Measurements from ENCODE around the gene INO80E.

INO80E gene

GRCh38 chr16:30002614-30003346, 6.7 kb downstream of the INO80E start:
- DNase-seq (ENCODE audit: low read depth), result no peak
- TF ChIP-seq, protein P1, sequence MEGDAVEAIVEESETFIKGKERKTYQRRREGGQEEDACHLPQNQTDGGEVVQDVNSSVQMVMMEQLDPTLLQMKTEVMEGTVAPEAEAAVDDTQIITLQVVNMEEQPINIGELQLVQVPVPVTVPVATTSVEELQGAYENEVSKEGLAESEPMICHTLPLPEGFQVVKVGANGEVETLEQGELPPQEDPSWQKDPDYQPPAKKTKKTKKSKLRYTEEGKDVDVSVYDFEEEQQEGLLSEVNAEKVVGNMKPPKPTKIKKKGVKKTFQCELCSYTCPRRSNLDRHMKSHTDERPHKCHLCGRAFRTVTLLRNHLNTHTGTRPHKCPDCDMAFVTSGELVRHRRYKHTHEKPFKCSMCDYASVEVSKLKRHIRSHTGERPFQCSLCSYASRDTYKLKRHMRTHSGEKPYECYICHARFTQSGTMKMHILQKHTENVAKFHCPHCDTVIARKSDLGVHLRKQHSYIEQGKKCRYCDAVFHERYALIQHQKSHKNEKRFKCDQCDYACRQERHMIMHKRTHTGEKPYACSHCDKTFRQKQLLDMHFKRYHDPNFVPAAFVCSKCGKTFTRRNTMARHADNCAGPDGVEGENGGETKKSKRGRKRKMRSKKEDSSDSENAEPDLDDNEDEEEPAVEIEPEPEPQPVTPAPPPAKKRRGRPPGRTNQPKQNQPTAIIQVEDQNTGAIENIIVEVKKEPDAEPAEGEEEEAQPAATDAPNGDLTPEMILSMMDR (IDR thresholded peaks at IDR 0.05; ENCODE audit: low read length, missing control alignments), result no peak

GRCh38 chr16:30003670-30004423, 7.8 kb downstream of the INO80E start:
- no peak overlapping the region for H3K4me3 ChIP-seq (replicated peaks; ENCODE audit: low read depth, low read length)
- no peak for DNase-seq (ENCODE audit: low read depth)
- TF ChIP-seq, protein P1 (IDR thresholded peaks at IDR 0.05; ENCODE audit: low read length, missing control alignments), result no peak

More at GRCh38 chr16:30002614-30003346, 6.7 kb downstream of the INO80E start:
- H3K4me3 ChIP-seq (replicated peaks; ENCODE audit: low read depth, low read length), result no peak overlapping the region

- no peak for DNase-seq (ENCODE audit: low read depth)
- H3K4me3 ChIP-seq (replicated peaks; ENCODE audit: low read depth, low read length), result no peak overlapping the region
- TF ChIP-seq, protein P1 (IDR thresholded peaks at IDR 0.05; ENCODE audit: low read length, missing control alignments), result no peak
Measured at GRCh38 chr16:30004424-30004776, 8.4 kb downstream of the INO80E start.

DNA sequence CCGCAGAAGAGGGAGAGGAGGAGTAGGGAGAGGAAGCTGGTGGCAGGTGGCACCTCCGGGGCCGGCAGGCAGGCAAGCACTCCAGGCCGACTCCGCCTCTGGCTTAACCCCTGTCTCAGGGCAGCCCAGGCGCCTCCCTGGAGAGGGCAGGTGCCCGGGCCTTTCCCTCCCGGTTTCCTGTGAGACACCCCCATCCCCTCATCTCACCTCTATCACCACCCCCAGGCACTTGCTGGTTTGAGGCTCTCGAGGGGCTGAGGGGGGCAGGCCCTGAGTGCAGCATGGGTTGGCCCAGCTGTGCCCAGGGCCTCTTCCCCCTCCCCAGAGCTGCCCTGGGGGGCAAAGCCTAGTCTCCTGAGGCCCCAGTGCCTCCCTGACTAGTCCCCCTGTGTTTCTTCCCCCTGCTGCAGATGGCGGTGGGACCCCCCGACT, 8.8 kb downstream of the INO80E start:
- TF ChIP-seq, protein P1 (IDR thresholded peaks at IDR 0.05; ENCODE audit: low read length, missing control alignments), result no peak
- H3K4me3 ChIP-seq (replicated peaks; ENCODE audit: low read depth, low read length), result no peak overlapping the region
- DNase-seq (ENCODE audit: low read depth), result no peak

DNA sequence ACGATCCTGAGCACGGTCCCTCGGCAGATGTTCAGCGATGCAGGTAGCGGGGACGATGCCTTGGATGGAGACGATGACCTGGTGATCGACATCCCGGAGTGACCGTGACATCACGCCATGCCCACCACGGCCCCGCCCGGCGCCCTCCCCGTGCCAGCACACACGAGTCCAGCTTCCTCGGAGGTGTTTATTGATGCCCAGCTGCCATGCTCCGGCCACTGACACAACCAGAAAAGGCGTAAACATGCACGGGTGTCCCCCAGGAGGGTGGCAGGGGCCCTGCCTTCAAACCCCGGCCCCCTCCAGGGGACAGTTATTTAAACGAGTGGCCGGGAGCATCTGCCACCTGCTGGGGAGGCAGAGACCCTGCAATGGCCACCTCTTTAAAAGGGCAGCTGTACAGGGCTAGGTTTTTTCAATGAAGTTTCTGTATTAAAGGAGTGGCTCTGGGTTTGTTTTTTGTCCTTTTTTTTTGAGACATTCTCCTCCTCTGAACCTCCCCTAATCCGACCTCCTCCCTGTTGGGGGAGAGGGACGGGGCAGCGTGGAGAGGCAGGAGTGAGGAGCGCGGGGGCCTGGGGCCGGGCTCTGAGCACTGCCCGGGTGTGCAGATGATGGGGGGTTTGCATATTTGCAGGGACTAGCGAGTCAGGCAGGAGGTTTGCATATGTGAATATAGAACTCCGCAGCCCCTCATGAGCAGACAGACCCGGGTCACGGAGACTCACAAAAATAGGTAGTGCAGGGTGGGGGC, 9.5 kb downstream of the INO80E start:
- no peak overlapping the region for H3K4me3 ChIP-seq (replicated peaks; ENCODE audit: low read depth, low read length)
- DNase-seq (ENCODE audit: low read depth), result peak; percentile 52
- TF ChIP-seq, protein P1 (IDR thresholded peaks at IDR 0.05; ENCODE audit: low read length, missing control alignments), result peak; percentile 83

DNA sequence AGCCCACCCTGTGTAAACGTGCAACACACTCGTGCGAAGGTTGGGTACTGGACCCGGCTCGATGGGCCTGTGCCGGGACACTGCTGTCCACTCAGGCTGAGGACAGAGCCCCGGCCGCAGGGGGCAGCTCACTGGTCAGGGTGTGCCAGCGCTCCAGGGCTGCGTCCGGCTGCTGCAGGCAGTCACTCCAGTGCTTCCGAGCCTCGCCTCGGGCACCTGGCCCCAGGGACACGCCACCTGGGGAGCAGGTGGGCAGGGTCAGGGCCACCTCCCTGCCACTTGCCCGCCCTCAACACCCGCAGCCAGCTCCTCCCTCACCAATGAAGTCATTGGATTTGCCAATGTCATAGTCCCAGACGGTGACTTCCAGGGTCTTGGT, 10.0 kb downstream of the INO80E start:
- TF ChIP-seq, protein P1 (IDR thresholded peaks at IDR 0.05; ENCODE audit: low read length, missing control alignments), result no peak
- no peak for DNase-seq (ENCODE audit: low read depth)
- no peak overlapping the region for H3K4me3 ChIP-seq (replicated peaks; ENCODE audit: low read depth, low read length)
